Measurements from ENCODE around the gene M6PR.
A peak's percentile ranks its signal among the peaks of the same experiment; 100 is the strongest.

The M6PR gene

GRCh38 chr12:8949342-8950220 lies at the start of gene M6PR:
M6PR (minus strand) TSS chr12:8949645; CDS start chr12:8946404, 3,241 bp downstream.
- peak; percentile 99 for DNase-seq (ENCODE audit: low spot score)

GRCh38 chr12:8996682-8997405 lies 47.4 kb upstream of the M6PR start:
- no peak for DNase-seq (ENCODE audit: low spot score)

- DNase-seq (ENCODE audit: low spot score), result no peak
Observed at GRCh38 chr12:8995021-8995775, 45.8 kb upstream of the M6PR start.

- DNase-seq (ENCODE audit: low spot score), result no peak
Observed at GRCh38 chr12:8993827-8994226, 44.4 kb upstream of the M6PR start.

- DNase-seq (ENCODE audit: low spot score), result no peak
Observed at GRCh38 chr12:8991371-8992345, 42.2 kb upstream of the M6PR start.

- DNase-seq (ENCODE audit: low spot score), result no peak
Observed at GRCh38 chr12:8989413-8989812, 40.0 kb upstream of the M6PR start, which contains the start of gene KLRG1. KLRG1 (plus strand) TSS chr12:8989546; CDS start chr12:8989636, 90 bp downstream.

GRCh38 chr12:8987685-8988084 lies 38.2 kb upstream of the M6PR start:
- no peak for DNase-seq (ENCODE audit: low spot score)

GRCh38 chr12:8987163-8987562 lies 37.7 kb upstream of the M6PR start:
- DNase-seq (ENCODE audit: low spot score), result no peak

- no peak for DNase-seq (ENCODE audit: low spot score)
Observed at GRCh38 chr12:8985213-8985754, 35.8 kb upstream of the M6PR start.

- no peak for DNase-seq (ENCODE audit: low spot score)
Observed at GRCh38 chr12:8980137-8980536, 30.7 kb upstream of the M6PR start.

GRCh38 chr12:8970432-8970831 lies 21.0 kb upstream of the M6PR start:
- peak; percentile 11 for DNase-seq (ENCODE audit: low spot score)

- peak; percentile 13 for DNase-seq (ENCODE audit: low spot score)
Observed at GRCh38 chr12:8969861-8970411, 20.5 kb upstream of the M6PR start.

- no peak for DNase-seq (ENCODE audit: low spot score)
Observed at GRCh38 chr12:8968761-8969160, 19.3 kb upstream of the M6PR start.

- DNase-seq (ENCODE audit: low spot score), result no peak
Observed at GRCh38 chr12:8960176-8960575, 10.7 kb upstream of the M6PR start.

GRCh38 chr12:8958066-8958465 lies 8.6 kb upstream of the M6PR start:
- no peak for DNase-seq (ENCODE audit: low spot score)

GRCh38 chr12:8957561-8957960 lies 8.1 kb upstream of the M6PR start:
- no peak for DNase-seq (ENCODE audit: low spot score)

- DNase-seq (ENCODE audit: low spot score), result no peak
Observed at GRCh38 chr12:8956772-8957171, 7.3 kb upstream of the M6PR start.

GRCh38 chr12:8956073-8956472 lies 6.6 kb upstream of the M6PR start:
- no peak for DNase-seq (ENCODE audit: low spot score)

- no peak for DNase-seq (ENCODE audit: low spot score)
Observed at GRCh38 chr12:8953773-8954402, 4.4 kb upstream of the M6PR start.

GRCh38 chr12:8951744-8952143 lies 2.3 kb upstream of the M6PR start:
- no peak for DNase-seq (ENCODE audit: low spot score)
